CD4-positive, alpha-beta T cell (primary cell): ENCODE data around the gene IP6K3. TPM values are rescaled to one million over a fixed set of nuclear protein-coding genes. Genes with fewer than 3 reads are reported as not detected.

Source experiments
- ATAC-seq: fragments of 200-7000 bp; cut with Tn5 transposase; one replicate; pipeline ENCODE4 v1.10.0; 2022; ENCODE audit warnings: mild to moderate bottlenecking; ENCODE audit not compliant: poor library complexity
- CTCF ChIA-PET: fragments of 350-600 bp; sonication (Branson Sonifier 250); formaldehyde crosslinking; loops from one replicate; lab custom pipeline; 2021; ENCODE audit warnings: antibody characterized with exemption, inconsistent platforms; lab: Charles Lee
- POLR2A ChIA-PET: fragments of 350-600 bp; sonication (Branson Sonifier 250); formaldehyde crosslinking; loops from one replicate; lab custom pipeline; 2021; ENCODE audit warnings: antibody characterized with exemption, inconsistent platforms; lab: Charles Lee
- DNase-seq, 14 experiments: peaks; one replicate each; pipeline ENCODE4 v3.0.0-alpha.2; 2013 to 2020; ENCODE audit warnings: mixed read lengths in 2 of 14
- H3K27ac ChIP-seq, 2 donors: one replicate each; pipeline versions ENCODE4 v1.5.1 to v1.7.0; 2013; ENCODE audit warnings: low read length in 2 of 2, low read depth in 1 of 2, mild to moderate bottlenecking in 1 of 2
- H3K27me3 ChIP-seq, 2 experiments: 1 replicate in 1 of 2; 2 replicates in 1 of 2; pipeline versions ENCODE4 v1.6.1 to v1.7.0; 2013; ENCODE audit warnings: low read length in 2 of 2, control low read depth in 1 of 2, mild to moderate bottlenecking in 1 of 2, moderate library complexity in 1 of 2; ENCODE audit not compliant: insufficient read depth in 2 of 2, control insufficient read depth in 1 of 2
- H3K36me3 ChIP-seq: one replicate; pipeline ENCODE4 v1.6.1; 2013; ENCODE audit warnings: low read length, control low read depth; ENCODE audit not compliant: insufficient read depth
- H3K4me1 ChIP-seq: one replicate; pipeline ENCODE4 v1.6.1; 2013; ENCODE audit warnings: low read length, control low read depth; ENCODE audit not compliant: insufficient read depth
- H3K4me3 ChIP-seq: one replicate; pipeline ENCODE4 v1.5.1; 2013; ENCODE audit warnings: mild to moderate bottlenecking, low read length, moderate library complexity
- H3K9me3 ChIP-seq, 2 experiments: 1 replicate in 1 of 2; 2 replicates in 1 of 2; pipeline versions ENCODE4 v1.6.1 to v1.7.0; 2013; ENCODE audit warnings: low read length in 2 of 2, mild to moderate bottlenecking in 2 of 2, control low read depth in 1 of 2, moderate library complexity in 1 of 2; ENCODE audit not compliant: control insufficient read depth in 1 of 2, insufficient read depth in 1 of 2
- H3K27ac Mint-ChIP-seq: one replicate; pipeline ENCODE4 v1.8.0; 2020; ENCODE audit warnings: mixed read lengths
- H3K27me3 Mint-ChIP-seq: one replicate; pipeline ENCODE4 v1.8.0; 2021; ENCODE audit warnings: mixed read lengths
- H3K36me3 Mint-ChIP-seq: one replicate; pipeline ENCODE4 v1.8.0; 2021; ENCODE audit warnings: low read depth, mixed read lengths
- H3K4me1 Mint-ChIP-seq: one replicate; pipeline ENCODE4 v1.8.0; 2021; ENCODE audit warnings: low read depth, mixed read lengths
- H3K4me3 Mint-ChIP-seq: one replicate; pipeline ENCODE4 v1.8.0; 2020; ENCODE audit warnings: mild to moderate bottlenecking, mixed read lengths
- H3K9me3 Mint-ChIP-seq: one replicate; pipeline ENCODE4 v1.8.0; 2020; ENCODE audit warnings: mixed read lengths
- CTCF ChIP-seq: fragments of 200-600 bp; IDR thresholded peaks from one replicate; pipeline ENCODE4 v1.8.0; 2022; ENCODE audit warnings: antibody characterized with exemption, mild to moderate bottlenecking
- intact Hi-C, 2 experiments: fragments of 100-400 bp; cut with DNase I in 1 of 2; cut with micrococcal nuclease in 1 of 2; formaldehyde crosslinking; loops; one replicate each; pipeline versions ENCODE4 v1.15.1 to v1.9.0; 2023 to 2025; cut with DNase I, micrococcal nuclease
- total RNA-seq, 174 experiments: library from RNA in 2 of 174; stranded (reverse) in 2 of 174; gene quantifications; one replicate each; pipeline ENCODE4 v1.2.3 and lab custom pipeline; 2021 to 2026

IP6K3 gene
- total RNA-seq, 2 experiments from 2014 or later, result not detected

- no peaks in the 10 kb centered on the region for H3K9me3 Mint-ChIP-seq
- H3K4me1 Mint-ChIP-seq, result no peaks in the 10 kb centered on the region
- H3K4me3 ChIP-seq, result no peak overlapping the region
- CTCF ChIA-PET, result no interaction called here
- H3K4me3 Mint-ChIP-seq, result no peak overlapping the region
- H3K36me3 Mint-ChIP-seq, result no peaks in the 10 kb centered on the region
- POLR2A ChIA-PET, result no interaction called here
- no peak for ATAC-seq
- no peak overlapping the region for H3K27ac ChIP-seq
- DNase-seq, result no peak
- H3K36me3 ChIP-seq, result no peaks in the 10 kb centered on the region
- H3K9me3 ChIP-seq, result no peaks in the 10 kb centered on the region
- H3K27me3 Mint-ChIP-seq, result no peaks in the 10 kb centered on the region
- no peaks in the 10 kb centered on the region for H3K27me3 ChIP-seq
- intact Hi-C loops, result loop anchor here in 1 of 2 experiments (10.0 kb wide), 1 partner anchor 1314 kb away; no protein-coding TSS in a partner anchor
- no peak for TF ChIP-seq CTCF
- H3K27ac Mint-ChIP-seq, result no peak overlapping the region
- H3K4me1 ChIP-seq, result no peaks in the 10 kb centered on the region
Observed at GRCh38 chr6:33731035-33731434, 15.7 kb downstream of the IP6K3 start.

- H3K36me3 Mint-ChIP-seq, result no peaks in the 10 kb centered on the region
- no peak overlapping the region for H3K4me3 ChIP-seq
- POLR2A ChIA-PET, result no interaction called here
- no peaks in the 10 kb centered on the region for H3K36me3 ChIP-seq
- CTCF ChIA-PET, result no interaction called here
- no peak overlapping the region for H3K27ac Mint-ChIP-seq
- H3K9me3 ChIP-seq, result no peaks in the 10 kb centered on the region
- intact Hi-C loops, result loop anchor here in 1 of 2 experiments (10.0 kb wide), 1 partner anchor 1314 kb away; no protein-coding TSS in a partner anchor
- H3K27me3 ChIP-seq, result no peaks in the 10 kb centered on the region
- ATAC-seq, result no peak
- TF ChIP-seq CTCF, result no peak
- H3K4me1 ChIP-seq, result no peaks in the 10 kb centered on the region
- H3K27me3 Mint-ChIP-seq, result no peaks in the 10 kb centered on the region
- DNase-seq, result no peak
- H3K27ac ChIP-seq, result no peak overlapping the region
- peaks cover under 1% of the 10 kb centered on the region for H3K4me1 Mint-ChIP-seq
- no peak overlapping the region for H3K4me3 Mint-ChIP-seq
- no peaks in the 10 kb centered on the region for H3K9me3 Mint-ChIP-seq
Observed at GRCh38 chr6:33730611-33731010, 16.1 kb downstream of the IP6K3 start.

GRCh38 chr6:33729059-33729458 lies 17.6 kb downstream of the IP6K3 start:
- H3K9me3 ChIP-seq, result no peaks in the 10 kb centered on the region
- no peak for TF ChIP-seq CTCF
- H3K36me3 Mint-ChIP-seq, result no peaks in the 10 kb centered on the region
- no peaks in the 10 kb centered on the region for H3K9me3 Mint-ChIP-seq
- CTCF ChIA-PET, result interaction anchor here (0.6 kb wide), 1 partner anchor 264 kb away, joined by 3 read pairs; no protein-coding TSS in a partner anchor
- DNase-seq, result no peak
- POLR2A ChIA-PET, result no interaction called here
- H3K4me3 Mint-ChIP-seq, result no peak overlapping the region
- H3K27ac Mint-ChIP-seq, result no peak overlapping the region
- intact Hi-C loops, result no loop called here
- H3K36me3 ChIP-seq, result no peaks in the 10 kb centered on the region
- no peak overlapping the region for H3K27ac ChIP-seq
- peaks cover 11% of the 10 kb centered on the region for H3K4me1 ChIP-seq
- no peaks in the 10 kb centered on the region for H3K27me3 Mint-ChIP-seq
- H3K4me3 ChIP-seq, result no peak overlapping the region
- no peaks in the 10 kb centered on the region for H3K27me3 ChIP-seq
- H3K4me1 Mint-ChIP-seq, result peaks cover 14% of the 10 kb centered on the region
- ATAC-seq, result no peak
